ENCODE results near the gene APC2. TPM values are rescaled to one million over a fixed set of nuclear protein-coding genes. Genes with fewer than 3 reads are reported as not detected.

Gene APC2
- total RNA-seq, 2 donors from 2014 or later: 0.05 to 2.2 TPM

DNA sequence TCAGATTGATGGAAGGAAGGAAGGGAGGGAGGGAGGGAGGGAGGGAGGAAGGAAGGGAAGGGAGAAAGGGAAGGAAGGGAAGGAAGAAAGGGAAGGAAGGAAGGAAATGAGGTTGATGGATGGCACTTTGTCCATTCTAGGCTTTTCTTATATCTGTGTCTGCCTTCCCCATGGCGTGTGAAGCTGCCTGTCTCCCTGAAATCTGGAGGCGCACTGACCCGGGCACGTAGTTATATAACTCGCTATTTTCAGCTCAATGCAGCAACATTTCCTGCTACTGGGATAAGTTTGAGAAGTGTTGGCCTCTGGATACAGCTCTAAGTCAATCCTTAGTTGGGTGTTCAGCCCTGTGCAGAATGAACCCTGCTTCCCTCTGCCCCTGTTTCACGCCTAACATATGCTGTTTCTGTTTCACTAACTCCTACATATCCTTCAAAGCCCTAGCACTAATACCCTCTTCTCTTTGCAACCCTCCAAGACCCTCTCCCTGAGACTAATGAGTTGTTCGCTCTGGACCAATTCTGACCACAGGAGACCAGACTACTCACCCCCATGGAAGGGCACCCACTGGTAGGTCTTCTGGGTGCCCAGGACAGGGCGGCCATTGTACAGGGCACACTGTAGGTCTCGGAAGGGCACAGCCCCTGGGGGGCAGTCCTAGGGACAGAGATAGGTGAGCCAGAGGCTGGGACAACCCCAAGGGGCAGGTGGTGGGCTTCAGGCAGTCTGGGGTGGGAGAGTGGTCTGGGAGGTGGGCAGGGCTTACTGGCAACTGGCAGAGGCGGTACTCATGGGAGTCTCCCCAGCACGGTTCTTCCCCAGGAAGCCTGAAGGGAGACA lies 59.9 kb downstream of the APC2 start:
- peaks cover 3% of the 10 kb centered on the region for H3K27me3 ChIP-seq (replicated peaks; ENCODE audit: insufficient read depth)
- H3K4me1 ChIP-seq (replicated peaks): no peaks in the 10 kb centered on the region
- no peak overlapping the region for H3K27ac ChIP-seq
- no peaks in the 10 kb centered on the region for H3K9me3 ChIP-seq
- H3K36me3 ChIP-seq: no peaks in the 10 kb centered on the region
- 60% methylated on average over 11 of the region's 11 CpGs for WGBS
- no peak overlapping the region for H3K4me3 ChIP-seq
- no peak for DNase-seq (ENCODE audit: low spot score)
- intact Hi-C loops (cut with DNase I): no loop called here
- TF ChIP-seq, protein P1, sequence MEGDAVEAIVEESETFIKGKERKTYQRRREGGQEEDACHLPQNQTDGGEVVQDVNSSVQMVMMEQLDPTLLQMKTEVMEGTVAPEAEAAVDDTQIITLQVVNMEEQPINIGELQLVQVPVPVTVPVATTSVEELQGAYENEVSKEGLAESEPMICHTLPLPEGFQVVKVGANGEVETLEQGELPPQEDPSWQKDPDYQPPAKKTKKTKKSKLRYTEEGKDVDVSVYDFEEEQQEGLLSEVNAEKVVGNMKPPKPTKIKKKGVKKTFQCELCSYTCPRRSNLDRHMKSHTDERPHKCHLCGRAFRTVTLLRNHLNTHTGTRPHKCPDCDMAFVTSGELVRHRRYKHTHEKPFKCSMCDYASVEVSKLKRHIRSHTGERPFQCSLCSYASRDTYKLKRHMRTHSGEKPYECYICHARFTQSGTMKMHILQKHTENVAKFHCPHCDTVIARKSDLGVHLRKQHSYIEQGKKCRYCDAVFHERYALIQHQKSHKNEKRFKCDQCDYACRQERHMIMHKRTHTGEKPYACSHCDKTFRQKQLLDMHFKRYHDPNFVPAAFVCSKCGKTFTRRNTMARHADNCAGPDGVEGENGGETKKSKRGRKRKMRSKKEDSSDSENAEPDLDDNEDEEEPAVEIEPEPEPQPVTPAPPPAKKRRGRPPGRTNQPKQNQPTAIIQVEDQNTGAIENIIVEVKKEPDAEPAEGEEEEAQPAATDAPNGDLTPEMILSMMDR (IDR thresholded peaks at IDR 0.05): no peak
- TF ChIP-seq POLR2AphosphoS5 (IDR thresholded peaks at IDR 0.05) (no peak), POLR2A (IDR thresholded peaks at IDR 0.05) (no peak)

DNA sequence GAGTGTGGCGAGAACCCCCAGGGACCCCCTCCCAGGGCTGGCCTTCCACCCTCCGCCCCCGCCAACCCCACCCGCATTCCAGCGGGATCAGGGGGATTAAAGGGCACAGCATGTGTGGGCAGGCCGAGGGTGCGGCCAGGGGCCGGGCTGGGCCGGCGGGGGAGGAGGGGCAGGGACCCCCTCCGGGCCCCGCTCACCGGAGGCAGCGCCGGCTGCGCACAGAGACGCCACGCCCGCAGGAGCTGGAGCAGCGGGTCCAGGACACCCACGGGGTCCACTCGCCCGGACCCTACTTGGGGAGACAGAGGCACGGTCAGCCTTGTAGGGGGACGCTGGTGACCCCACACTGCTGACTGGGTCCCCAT lies 60.5 kb downstream of the APC2 start:
- H3K9me3 ChIP-seq: no peaks in the 10 kb centered on the region
- intact Hi-C loops (cut with DNase I): no loop called here
- H3K4me1 ChIP-seq (replicated peaks): no peaks in the 10 kb centered on the region
- no peak overlapping the region for H3K27ac ChIP-seq
- H3K4me3 ChIP-seq: no peak overlapping the region
- peaks cover 3% of the 10 kb centered on the region for H3K27me3 ChIP-seq (replicated peaks; ENCODE audit: insufficient read depth)
- DNase-seq (ENCODE audit: low spot score): no peak
- WGBS: 8% methylated on average over 11 of the region's 25 CpGs
- H3K36me3 ChIP-seq: no peaks in the 10 kb centered on the region
- TF ChIP-seq, protein P1 (IDR thresholded peaks at IDR 0.05): no peak
- no peak for TF ChIP-seq POLR2AphosphoS5 (IDR thresholded peaks at IDR 0.05)
- no peak for TF ChIP-seq POLR2A (IDR thresholded peaks at IDR 0.05)

DNA sequence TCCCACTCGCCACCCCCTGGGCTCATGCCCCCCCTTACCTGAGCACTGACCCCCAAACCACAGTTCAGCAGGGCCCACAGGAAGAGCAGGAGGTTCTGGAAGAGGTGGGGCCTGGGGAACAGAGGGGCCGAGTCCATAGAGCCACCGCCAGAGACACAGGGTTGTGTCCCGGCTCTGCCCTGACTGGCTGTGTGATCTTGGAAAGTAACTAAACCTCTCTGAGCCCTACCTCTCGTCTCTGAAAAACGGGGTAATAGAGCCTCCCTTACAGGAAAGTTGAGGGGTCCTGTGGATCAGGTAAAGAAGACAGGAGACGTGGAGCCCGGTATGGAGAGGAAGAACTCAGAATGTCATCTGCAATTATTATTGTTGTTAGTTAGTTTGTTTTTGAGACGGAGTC lies 60.9 kb downstream of the APC2 start:
- H3K27ac ChIP-seq: no peak overlapping the region
- no peaks in the 10 kb centered on the region for H3K9me3 ChIP-seq
- 42% methylated on average over 8 of the region's 9 CpGs for WGBS
- peaks cover 3% of the 10 kb centered on the region for H3K27me3 ChIP-seq (replicated peaks; ENCODE audit: insufficient read depth)
- no peaks in the 10 kb centered on the region for H3K36me3 ChIP-seq
- no peak for DNase-seq (ENCODE audit: low spot score)
- no peaks in the 10 kb centered on the region for H3K4me1 ChIP-seq (replicated peaks)
- intact Hi-C loops (cut with DNase I): no loop called here
- no peak overlapping the region for H3K4me3 ChIP-seq
- TF ChIP-seq, protein P1 (IDR thresholded peaks at IDR 0.05): no peak
- TF ChIP-seq POLR2A (IDR thresholded peaks at IDR 0.05): no peak
- TF ChIP-seq POLR2AphosphoS5 (IDR thresholded peaks at IDR 0.05): no peak

DNA sequence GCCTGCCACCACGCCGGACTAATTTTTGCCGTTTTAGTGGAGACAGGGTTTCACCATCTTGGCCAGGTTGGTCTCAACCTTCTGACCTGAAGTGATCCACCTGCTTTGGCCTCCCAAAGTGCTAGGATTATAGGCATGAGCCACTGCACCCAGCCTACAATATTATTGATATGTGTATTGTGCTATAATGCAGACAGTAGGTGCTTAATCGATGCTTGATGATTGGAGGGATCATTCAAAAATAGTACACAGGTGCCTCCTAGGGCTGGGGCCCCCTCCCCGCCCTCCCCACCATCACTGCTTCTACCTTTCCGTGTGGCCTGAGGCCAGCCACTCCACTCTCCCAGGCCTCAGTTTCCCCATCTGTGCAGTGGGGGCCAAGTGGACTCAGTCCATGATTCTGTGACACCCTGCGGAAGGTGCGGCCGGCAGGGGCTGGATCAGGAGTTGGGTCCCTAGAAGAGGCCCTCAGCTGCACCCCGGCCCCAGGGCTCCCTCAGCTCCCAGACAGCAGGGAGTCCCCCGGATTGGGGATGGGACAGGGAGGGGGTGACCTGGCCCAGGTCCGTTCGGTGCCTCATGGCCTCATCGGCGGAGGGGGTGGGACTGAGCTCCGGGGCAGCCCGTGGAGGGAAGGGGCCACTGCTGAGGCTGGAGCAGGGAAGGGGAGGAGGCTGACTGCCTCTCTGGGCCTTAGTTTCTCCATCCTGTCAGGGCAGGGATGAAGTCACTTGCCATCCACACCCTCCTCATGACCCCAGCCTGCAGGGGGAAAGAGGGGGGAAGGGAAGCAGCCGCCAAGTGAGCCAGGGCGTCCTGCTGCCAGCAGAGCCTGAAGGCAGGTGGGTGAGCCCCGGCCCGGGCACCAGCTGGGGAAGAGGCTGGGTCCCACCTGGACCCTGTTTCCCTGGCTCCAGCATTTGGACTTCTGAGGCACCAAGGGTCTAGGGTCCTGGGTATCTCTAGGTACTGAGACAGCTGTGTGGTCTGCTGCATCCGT lies 61.7 kb downstream of the APC2 start:
- TF ChIP-seq POLR2A (IDR thresholded peaks at IDR 0.05) (no peak), POLR2AphosphoS5 (IDR thresholded peaks at IDR 0.05) (no peak)
- TF ChIP-seq, protein P1 (IDR thresholded peaks at IDR 0.05): no peak

More for the DNA sequence above, 61.7 kb downstream of the APC2 start:
- Histone ChIP-seq H3K4me1 (replicated peaks) (no peaks in the 10 kb centered on the region), H3K27me3 (replicated peaks; ENCODE audit: insufficient read depth) (peaks cover 3% of the 10 kb centered on the region), H3K9me3 (no peaks in the 10 kb centered on the region), H3K27ac (no peak overlapping the region), H3K4me3 (no peak overlapping the region), H3K36me3 (no peaks in the 10 kb centered on the region)
- intact Hi-C loops (cut with DNase I): no loop called here
- no peak for DNase-seq (ENCODE audit: low spot score)
- 52% methylated on average over 22 of the region's 22 CpGs for WGBS

All from prostate gland (tissue), 2 donors.